BLaER1 (cell line): ENCODE measurements around the gene HOXA1.

Experiments
- H3K27ac ChIP-seq: shearing (Covaris generic); formaldehyde crosslinking; 2 replicates; pipeline ENCODE4 v1.8.1; 2022
- H3K27me3 ChIP-seq: shearing (Covaris generic); formaldehyde crosslinking; 2 replicates; pipeline ENCODE4 v1.8.1; 2022
- H3K36me3 ChIP-seq: shearing (Covaris generic); formaldehyde crosslinking; 2 replicates; pipeline ENCODE4 v1.8.1; 2022
- H3K4me1 ChIP-seq: shearing (Covaris generic); formaldehyde crosslinking; 2 replicates; pipeline ENCODE4 v1.8.1; 2022
- H3K4me2 ChIP-seq: shearing (Covaris generic); formaldehyde crosslinking; 2 replicates; pipeline ENCODE4 v1.8.1; 2022
- H3K4me3 ChIP-seq: shearing (Covaris generic); formaldehyde crosslinking; 2 replicates; pipeline ENCODE4 v1.8.1; 2022
- H3K9ac ChIP-seq: shearing (Covaris generic); formaldehyde crosslinking; 2 replicates; pipeline ENCODE4 v1.8.1; 2022
- H3K9me3 ChIP-seq: shearing (Covaris generic); formaldehyde crosslinking; 2 replicates; pipeline ENCODE4 v1.8.1; 2022
- H4K20me1 ChIP-seq: shearing (Covaris generic); formaldehyde crosslinking; 2 replicates; pipeline ENCODE4 v1.8.1; 2022
- Cebpa-rat ChIP-seq: shearing (Covaris generic); IDR thresholded peaks from 2 replicates; pipeline ENCODE4 v1.8.1; 2022

Gene HOXA1

GRCh38 chr7:27117887-27118491, 22.2 kb upstream of the HOXA1 start:
- no peak for TF ChIP-seq Cebpa-rat
- Histone ChIP-seq H4K20me1 (no peaks in the 10 kb centered on the region), H3K4me2 (no peak overlapping the region)

DNA sequence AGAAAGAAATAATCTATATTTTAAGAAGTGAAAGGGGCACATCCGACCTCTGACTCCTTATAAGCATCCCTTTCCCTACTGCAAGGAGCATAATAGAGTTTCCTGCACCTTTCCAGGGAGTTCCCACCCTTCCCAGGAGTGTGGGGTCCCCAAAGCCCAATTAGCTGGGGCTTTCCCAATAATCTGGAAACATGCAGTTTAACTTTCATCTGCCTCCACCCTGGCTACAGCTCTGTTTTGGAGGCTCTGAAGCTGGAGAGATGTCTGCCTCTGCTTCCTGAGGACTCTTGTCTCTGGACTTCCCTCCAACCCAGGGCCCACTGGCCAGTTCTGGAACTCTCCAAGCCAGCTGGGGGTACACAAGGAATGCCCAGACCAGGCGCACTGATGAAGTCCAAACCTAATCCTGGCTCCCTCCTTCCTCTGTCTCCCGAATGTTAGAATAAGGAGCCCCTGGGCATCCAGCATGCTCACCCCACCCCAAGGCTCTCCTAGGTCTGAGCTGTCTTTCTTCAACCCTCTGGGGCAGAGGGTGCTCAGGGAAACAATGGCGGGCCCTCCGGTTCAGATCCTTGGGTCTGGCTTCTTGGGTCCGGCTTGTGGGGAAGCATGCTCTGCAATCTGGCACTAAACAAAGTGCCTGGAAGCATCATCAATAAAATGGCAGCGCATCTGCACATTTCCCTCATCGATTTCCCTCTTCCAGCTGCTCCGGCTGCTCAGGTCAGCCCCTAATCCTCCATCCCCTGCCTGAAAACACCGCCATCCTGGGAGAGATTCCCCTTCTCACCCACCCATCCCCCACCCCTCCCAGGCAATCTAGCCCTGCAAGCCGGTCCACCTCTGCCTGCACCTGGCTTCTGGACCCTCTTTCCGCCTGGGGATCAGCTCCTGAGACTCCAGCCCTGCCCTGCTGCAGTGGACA, 21.4 kb upstream of the HOXA1 start:
- peaks cover 7% of the 10 kb centered on the region for H3K9me3 ChIP-seq
- no peak overlapping the region for H3K9ac ChIP-seq
- H3K4me1 ChIP-seq = no peaks in the 10 kb centered on the region
- no peak overlapping the region for H3K27ac ChIP-seq
- H3K36me3 ChIP-seq = no peaks in the 10 kb centered on the region
- no peak overlapping the region for H3K4me3 ChIP-seq
- H4K20me1 ChIP-seq = no peaks in the 10 kb centered on the region
- no peak for TF ChIP-seq Cebpa-rat
- no peaks in the 10 kb centered on the region for H3K27me3 ChIP-seq
- H3K4me2 ChIP-seq = no peak overlapping the region

More at GRCh38 chr7:27117887-27118491, 22.2 kb upstream of the HOXA1 start:
- Histone ChIP-seq H3K4me1 (no peaks in the 10 kb centered on the region), H3K27me3 (no peaks in the 10 kb centered on the region), H3K27ac (no peak overlapping the region), H3K9me3 (peaks cover 6% of the 10 kb centered on the region), H3K36me3 (no peaks in the 10 kb centered on the region), H3K4me3 (no peak overlapping the region), H3K9ac (no peak overlapping the region)

DNA sequence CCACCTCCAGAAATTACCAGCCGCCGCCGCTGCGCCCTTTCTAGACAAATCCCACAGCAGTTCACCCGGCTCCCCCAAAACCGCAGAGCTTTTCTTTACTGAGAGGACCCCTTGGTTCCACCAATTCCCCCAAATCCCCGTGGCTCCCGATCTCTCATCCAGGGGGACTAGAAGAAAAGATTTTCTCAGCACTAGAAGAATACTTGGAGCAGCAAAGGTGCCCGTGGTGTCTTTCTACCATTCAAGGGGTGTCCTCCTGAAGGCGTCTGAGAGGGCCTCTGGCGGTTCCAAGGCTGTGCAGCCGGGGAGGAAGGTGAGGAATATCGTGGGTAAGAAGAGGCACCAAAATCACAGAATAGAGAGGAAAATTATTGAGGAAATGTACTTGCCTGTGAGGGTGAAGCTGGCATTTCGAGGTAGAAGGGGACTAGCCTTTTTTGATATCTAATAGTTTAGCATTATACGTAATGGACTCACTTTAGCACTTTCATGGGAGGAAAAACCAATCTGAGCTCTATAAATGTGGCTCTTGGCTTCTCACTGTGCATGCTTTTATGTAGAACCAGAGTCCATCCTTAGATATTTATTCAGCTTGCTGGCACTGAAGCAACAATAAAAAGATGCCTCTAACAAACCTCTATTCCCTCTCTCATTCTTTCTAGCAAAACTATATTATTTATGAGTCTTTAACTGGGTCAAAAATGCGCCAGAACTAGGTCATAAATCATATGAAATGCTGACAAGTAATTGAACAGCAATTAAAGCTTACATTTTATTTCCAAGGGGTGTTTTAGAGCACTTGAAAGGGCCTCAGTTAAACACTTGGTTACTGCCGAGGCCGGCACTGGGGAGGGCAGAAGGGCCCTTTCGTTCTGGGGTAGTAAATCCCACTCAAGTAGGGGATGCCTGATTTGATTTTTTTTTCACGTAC, 20.5 kb upstream of the HOXA1 start:
- H3K9me3 ChIP-seq = peaks cover 7% of the 10 kb centered on the region

GRCh38 chr7:27115221-27116026, 19.6 kb upstream of the HOXA1 start:
- no peak overlapping the region for H3K27ac ChIP-seq
- H3K4me2 ChIP-seq = no peak overlapping the region
- no peaks in the 10 kb centered on the region for H3K27me3 ChIP-seq
- TF ChIP-seq Cebpa-rat = no peak
- H3K4me3 ChIP-seq = no peak overlapping the region
- H4K20me1 ChIP-seq = no peaks in the 10 kb centered on the region
- H3K9ac ChIP-seq = no peak overlapping the region
- no peaks in the 10 kb centered on the region for H3K36me3 ChIP-seq
- no peaks in the 10 kb centered on the region for H3K4me1 ChIP-seq
- H3K9me3 ChIP-seq = peaks cover 13% of the 10 kb centered on the region

More for the DNA sequence above, 20.5 kb upstream of the HOXA1 start:
- H3K4me2 ChIP-seq = no peak overlapping the region
- H4K20me1 ChIP-seq = no peaks in the 10 kb centered on the region
- H3K27me3 ChIP-seq = no peaks in the 10 kb centered on the region
- no peaks in the 10 kb centered on the region for H3K36me3 ChIP-seq
- H3K27ac ChIP-seq = no peak overlapping the region
- no peak overlapping the region for H3K9ac ChIP-seq
- TF ChIP-seq Cebpa-rat = no peak
- no peaks in the 10 kb centered on the region for H3K4me1 ChIP-seq
- H3K4me3 ChIP-seq = no peak overlapping the region

DNA sequence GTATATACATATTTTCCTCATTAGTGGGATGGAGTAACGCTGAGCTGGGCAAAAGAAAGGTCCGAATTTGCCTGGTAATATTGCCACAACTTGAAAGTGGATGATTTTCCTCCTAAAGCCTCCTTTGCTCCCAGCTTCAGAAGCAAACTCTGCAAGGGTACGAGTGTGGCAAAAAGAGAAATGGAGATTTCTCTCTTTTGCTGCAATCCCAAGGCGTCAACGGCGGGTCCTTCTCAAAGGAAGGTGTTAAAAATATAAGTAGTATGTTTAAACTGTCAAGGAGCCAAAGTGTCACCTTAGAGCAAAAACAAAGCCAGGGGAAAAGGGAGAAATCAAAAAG, 19.1 kb upstream of the HOXA1 start:
- Histone ChIP-seq H3K27ac (no peak overlapping the region), H3K4me3 (no peak overlapping the region), H3K36me3 (no peaks in the 10 kb centered on the region), H4K20me1 (no peaks in the 10 kb centered on the region), H3K4me2 (no peak overlapping the region), H3K27me3 (no peaks in the 10 kb centered on the region), H3K4me1 (no peaks in the 10 kb centered on the region), H3K9ac (no peak overlapping the region), H3K9me3 (peaks cover 16% of the 10 kb centered on the region)
- TF ChIP-seq Cebpa-rat = no peak

DNA sequence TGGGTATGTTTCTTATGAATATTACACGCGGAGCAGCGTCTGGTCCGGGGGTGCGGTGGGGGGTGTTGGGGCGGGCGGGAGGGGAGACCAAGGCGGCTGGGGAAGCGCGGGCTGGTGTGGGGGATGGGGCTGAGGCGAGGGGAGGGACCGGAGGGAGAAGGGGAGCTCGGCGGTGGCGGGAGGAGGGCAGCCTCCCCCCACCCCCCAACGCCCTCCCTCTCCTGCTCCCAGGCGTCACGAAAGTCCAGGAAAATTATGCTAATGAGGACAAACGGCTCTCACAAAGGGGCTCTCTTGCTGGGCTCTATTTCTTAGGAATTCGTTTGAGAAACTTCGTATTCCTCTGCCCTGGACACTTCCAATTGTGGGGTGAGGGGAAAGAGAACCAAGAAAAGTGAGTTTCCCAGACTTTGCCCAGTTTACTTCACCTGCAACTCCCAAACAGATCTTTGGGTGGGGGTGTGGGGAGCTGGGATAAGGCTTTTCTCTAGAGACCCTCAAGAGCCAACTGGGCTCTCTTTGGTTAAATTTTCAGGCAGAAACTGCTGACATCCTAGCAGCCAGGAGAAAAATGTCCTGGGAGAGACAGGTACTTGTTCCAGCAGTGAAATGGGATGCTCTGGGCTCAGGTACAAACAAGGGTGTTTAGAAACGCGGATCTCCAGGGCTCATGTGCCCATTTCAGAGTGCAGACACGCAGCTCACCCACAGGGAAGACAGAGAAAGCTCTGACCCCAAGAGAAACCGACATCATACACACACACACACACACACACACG, 18.4 kb upstream of the HOXA1 start:
- H3K27ac ChIP-seq = no peak overlapping the region
- H3K27me3 ChIP-seq = no peaks in the 10 kb centered on the region
- H3K4me1 ChIP-seq = no peaks in the 10 kb centered on the region
- peaks cover 19% of the 10 kb centered on the region for H3K9me3 ChIP-seq
- TF ChIP-seq Cebpa-rat = no peak
- H3K36me3 ChIP-seq = no peaks in the 10 kb centered on the region
- H4K20me1 ChIP-seq = no peaks in the 10 kb centered on the region
- H3K4me3 ChIP-seq = no peak overlapping the region
- no peak overlapping the region for H3K9ac ChIP-seq
- no peak overlapping the region for H3K4me2 ChIP-seq

- Histone ChIP-seq H3K27me3 (no peaks in the 10 kb centered on the region), H3K4me3 (no peak overlapping the region), H3K36me3 (no peaks in the 10 kb centered on the region), H3K4me2 (no peak overlapping the region), H3K4me1 (no peaks in the 10 kb centered on the region), H3K9me3 (peaks cover 28% of the 10 kb centered on the region), H3K9ac (no peak overlapping the region), H3K27ac (no peak overlapping the region), H4K20me1 (no peaks in the 10 kb centered on the region)
- no peak for TF ChIP-seq Cebpa-rat
Measured at GRCh38 chr7:27112955-27113949, 17.5 kb upstream of the HOXA1 start.

DNA sequence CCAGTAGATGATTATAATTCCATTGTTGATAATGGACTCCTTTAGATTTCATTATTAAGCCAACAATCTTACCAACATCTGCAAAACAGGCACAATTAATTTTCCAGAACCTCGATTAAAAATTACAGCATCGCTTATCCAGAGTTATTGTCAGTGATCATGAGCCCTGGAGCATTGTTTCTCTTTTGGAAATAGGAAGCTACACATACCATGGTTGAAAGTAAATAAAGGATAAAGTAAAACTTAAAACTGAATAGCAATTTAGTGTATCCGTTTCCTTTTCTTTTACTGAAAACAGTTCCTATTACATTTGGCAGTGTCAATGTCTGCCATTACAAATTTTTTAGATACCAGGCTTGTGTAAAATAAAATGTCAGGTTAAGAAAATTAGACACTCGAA, 16.6 kb upstream of the HOXA1 start:
- Histone ChIP-seq H3K4me1 (no peaks in the 10 kb centered on the region), H3K9me3 (peaks cover 37% of the 10 kb centered on the region), H4K20me1 (no peaks in the 10 kb centered on the region), H3K36me3 (no peaks in the 10 kb centered on the region), H3K4me2 (no peak overlapping the region), H3K27me3 (no peaks in the 10 kb centered on the region), H3K4me3 (no peak overlapping the region), H3K27ac (no peak overlapping the region), H3K9ac (no peak overlapping the region)
- no peak for TF ChIP-seq Cebpa-rat
